K562 (cell line): Measurements from ENCODE around the gene ASMTL. TPM values are rescaled to one million over a fixed set of nuclear protein-coding genes. Genes with fewer than 3 reads are reported as not detected.

Experiments
- KHSRP ChIP-seq: fragments of 450-650 bp; IDR thresholded peaks from 2 replicates; pipeline ENCODE4 v1.6.1; 2017
- MAFF ChIP-seq: IDR thresholded peaks from 2 replicates; pipeline ENCODE4 v1.6.1; 2012; ENCODE audit warnings: low read length, improper control_type of control experiment
- MAFK ChIP-seq: IDR thresholded peaks from 2 replicates; pipeline ENCODE4 v1.6.1; 2011; ENCODE audit warnings: low read length, improper control_type of control experiment
- MYBL2 ChIP-seq, 2 experiments: fragments of 450-650 bp in 1 of 2; sonication (generic) in 1 of 2; formaldehyde crosslinking in 1 of 2; IDR thresholded peaks; 2 replicates each; pipeline versions ENCODE4 v1.6.1 to v1.8.1; 2017 to 2022; ENCODE audit warnings: borderline replicate concordance in 1 of 2, inconsistent platforms in 1 of 2, low read depth in 1 of 2, mild to moderate bottlenecking in 1 of 2, missing genetic modification reagents in 1 of 2, moderate library complexity in 1 of 2
- MYC ChIP-seq, 2 experiments: fragments of 250-450 bp in 1 of 2; sonication (Bioruptor Pico) in 1 of 2; IDR thresholded peaks; 2 replicates each; pipeline versions ENCODE4 v1.5.1 to v1.6.1; 2012 to 2021; ENCODE audit warnings: low read depth in 2 of 2, borderline replicate concordance in 1 of 2, improper control_type of control experiment in 1 of 2, low read length in 1 of 2, mild to moderate bottlenecking in 1 of 2, moderate library complexity in 1 of 2
- NCOA2 ChIP-seq, 2 experiments: fragments of 450-650 bp; IDR thresholded peaks; 2 replicates each; pipeline ENCODE4 v1.6.1; 2018; ENCODE audit warnings: mild to moderate bottlenecking in 2 of 2, moderate library complexity in 1 of 2; ENCODE audit not compliant: partially characterized antibody in 2 of 2
- NELFE ChIP-seq: IDR thresholded peaks from 2 replicates; pipeline ENCODE4 v1.6.1; 2011; ENCODE audit warnings: mild to moderate bottlenecking; ENCODE audit not compliant: insufficient read depth, insufficient read length
- NUFIP1 ChIP-seq: fragments of 450-650 bp; IDR thresholded peaks from 2 replicates; pipeline ENCODE4 v1.6.1; 2018; ENCODE audit not compliant: partially characterized antibody
- SIN3B ChIP-seq: fragments of 450-650 bp; IDR thresholded peaks from 2 replicates; pipeline ENCODE4 v1.6.1; 2017; ENCODE audit warnings: low read depth, mild to moderate bottlenecking, moderate library complexity
- TAF15 ChIP-seq: fragments of 200-400 bp; formaldehyde crosslinking; IDR thresholded peaks from 2 replicates; pipeline ENCODE4 v1.6.1; 2017; ENCODE audit warnings: mild to moderate bottlenecking, low read depth, low read length, moderate library complexity
- ZBTB1 ChIP-seq: sonication (generic); formaldehyde crosslinking; IDR thresholded peaks from 2 replicates; pipeline ENCODE4 v1.8.1; 2023; ENCODE audit warnings: missing genetic modification reagents, low read depth, mild to moderate bottlenecking, borderline replicate concordance
- ZBTB7A ChIP-seq: IDR thresholded peaks from 2 replicates; pipeline ENCODE4 v1.6.1; 2011; ENCODE audit warnings: low read depth, mild to moderate bottlenecking, low read length, moderate library complexity, borderline replicate concordance; ENCODE audit not compliant: control insufficient read depth
- ZNF41 ChIP-seq: fragments of 250-450 bp; sonication (Bioruptor Pico); conservative IDR thresholded peaks from 2 replicates; pipeline ENCODE4 v1.4.0; 2020; ENCODE audit warnings: mild to moderate bottlenecking
- polyA plus RNA-seq, 8 experiments: library from polyadenylated mRNA; depleted of rRNA in 4 of 8; stranded (reverse) in 5 of 8; unstranded in 3 of 8; fragments of >200 nt; fragmentation: Nextera tagmentation in 2 of 8; fragmentation: Illumina TruSeq in 1 of 8; extraction: Ambion mirVana in 2 of 8; extraction: Trizol in 1 of 8; gene quantifications; 2 replicates each; pipeline versions ENCODE4 v1.2.1 to v1.2.3, GENCODE V29; 2011 to 2014; ENCODE audit warnings: inconsistent platforms in 1 of 8, missing spikeins in 1 of 8
- total RNA-seq, 7 experiments: library from RNA; depleted of rRNA in 6 of 7; stranded (reverse); fragments of >200 nt in 6 of 7; fragmentation: Illumina TruSeq in 2 of 7; extraction: Trizol in 2 of 7; gene quantifications; 2 replicates each; pipeline versions ENCODE4 v1.2.1 to v1.2.3, GENCODE V29; 2011 to 2021; ENCODE audit warnings: low replicate concordance in 1 of 7
- TF ChIP-seq, protein P1 (sequence below): fragments of 450-650 bp; IDR thresholded peaks from 2 replicates; pipeline ENCODE4 v1.6.1; 2014; ENCODE audit warnings: low read depth, mild to moderate bottlenecking, moderate library complexity, borderline replicate concordance
- TF ChIP-seq, protein P2 (sequence below): sonication (generic); formaldehyde crosslinking; IDR thresholded peaks from 2 replicates; pipeline ENCODE4 v1.8.0; 2022; ENCODE audit warnings: missing genetic modification reagents, mild to moderate bottlenecking, borderline replicate concordance
- TF ChIP-seq, protein P3 (sequence below): fragments of 450-650 bp; conservative IDR thresholded peaks from 2 replicates; pipeline ENCODE4 v1.6.1; 2016; ENCODE audit warnings: missing genetic modification characterization, low read depth, mild to moderate bottlenecking, missing compliant biosample characterization, moderate library complexity
- TF ChIP-seq, protein P4 (sequence below): fragments of 450-650 bp; IDR thresholded peaks from 2 replicates; pipeline ENCODE4 v1.6.1; 2016
- TF ChIP-seq, protein P5 (sequence below): fragments of 250-450 bp; sonication (Bioruptor Pico); IDR thresholded peaks from 2 replicates; pipeline ENCODE4 v1.4.0; 2020; ENCODE audit warnings: mild to moderate bottlenecking, moderate library complexity, borderline replicate concordance

ASMTL gene
- total and polyA plus RNA-seq, 9 of the 15 experiments (the other 6 are each of a cell fraction or from before 2014, with no cell fraction given): 0.56 to 20.6 (median 7.6) TPM

DNA sequence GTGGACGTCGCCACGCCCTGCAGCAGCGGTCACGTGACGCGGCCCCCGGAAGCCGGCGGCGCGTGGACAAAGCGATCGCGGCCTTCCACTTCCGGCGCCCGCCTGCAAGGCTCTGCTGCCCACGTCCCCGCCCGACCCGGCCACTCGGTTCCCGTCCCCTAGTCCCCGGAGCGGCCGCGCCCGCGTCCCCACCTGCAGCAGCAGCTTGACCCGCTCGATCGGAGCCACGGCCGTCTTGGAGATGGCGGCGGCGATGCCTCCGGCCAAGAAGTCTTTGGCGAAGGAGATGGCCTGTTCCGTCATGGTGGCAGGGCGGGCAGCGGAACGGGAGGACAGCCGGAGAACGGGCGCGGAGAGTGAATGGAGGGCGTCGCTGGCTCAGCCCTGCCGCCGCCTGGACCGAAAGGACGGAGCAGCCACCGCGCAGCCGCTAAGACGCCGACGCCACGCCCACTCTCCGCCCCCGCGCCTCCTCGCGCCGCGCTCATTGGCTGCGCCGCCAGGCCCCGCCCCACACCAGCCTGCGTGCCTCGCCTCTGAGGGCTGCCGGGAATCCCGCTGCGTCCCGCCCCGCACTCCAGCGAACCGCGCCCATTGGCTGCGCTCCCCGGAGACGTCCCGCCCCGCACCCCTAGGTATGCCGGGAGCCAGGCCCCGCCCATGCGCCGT is 60.9 kb downstream of the ASMTL start, which contains the start of gene SLC25A6 (continued):
- TF ChIP-seq MAFK (no peak), ZNF41 (CRISPR knock-in tag) (no peak), NELFE (no peak), ZBTB1 (CRISPR knock-in tag) (no peak), ZBTB7A (no peak), MYC (IDR thresholded peaks at IDR 0.05; ENCODE audit: low read depth, low read length) (peak; percentile 91), MYC (CRISPR knock-in tag; IDR thresholded peaks at IDR 0.05; ENCODE audit: borderline replicate concordance, low read depth) (peak; percentile 51; the same call in 1 of the 2 replicates), KHSRP (no peak), SIN3B (peak; percentile 80; the same call in 1 of the 2 replicates), TAF15 (no peak), NUFIP1 (no peak), MAFF (no peak), MYBL2 (IDR thresholded peaks at IDR 0.05; ENCODE audit: low read depth) (no peak), MYBL2 (CRISPR knock-in tag; IDR thresholded peaks at IDR 0.05; ENCODE audit: borderline replicate concordance) (no peak), NCOA2 (IDR thresholded peaks at IDR 0.05; ENCODE audit: partially characterized antibody in 2 of 2) (no peak)
- TF ChIP-seq, protein P1, sequence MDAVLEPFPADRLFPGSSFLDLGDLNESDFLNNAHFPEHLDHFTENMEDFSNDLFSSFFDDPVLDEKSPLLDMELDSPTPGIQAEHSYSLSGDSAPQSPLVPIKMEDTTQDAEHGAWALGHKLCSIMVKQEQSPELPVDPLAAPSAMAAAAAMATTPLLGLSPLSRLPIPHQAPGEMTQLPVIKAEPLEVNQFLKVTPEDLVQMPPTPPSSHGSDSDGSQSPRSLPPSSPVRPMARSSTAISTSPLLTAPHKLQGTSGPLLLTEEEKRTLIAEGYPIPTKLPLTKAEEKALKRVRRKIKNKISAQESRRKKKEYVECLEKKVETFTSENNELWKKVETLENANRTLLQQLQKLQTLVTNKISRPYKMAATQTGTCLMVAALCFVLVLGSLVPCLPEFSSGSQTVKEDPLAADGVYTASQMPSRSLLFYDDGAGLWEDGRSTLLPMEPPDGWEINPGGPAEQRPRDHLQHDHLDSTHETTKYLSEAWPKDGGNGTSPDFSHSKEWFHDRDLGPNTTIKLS: no peak
- TF ChIP-seq, protein P2, sequence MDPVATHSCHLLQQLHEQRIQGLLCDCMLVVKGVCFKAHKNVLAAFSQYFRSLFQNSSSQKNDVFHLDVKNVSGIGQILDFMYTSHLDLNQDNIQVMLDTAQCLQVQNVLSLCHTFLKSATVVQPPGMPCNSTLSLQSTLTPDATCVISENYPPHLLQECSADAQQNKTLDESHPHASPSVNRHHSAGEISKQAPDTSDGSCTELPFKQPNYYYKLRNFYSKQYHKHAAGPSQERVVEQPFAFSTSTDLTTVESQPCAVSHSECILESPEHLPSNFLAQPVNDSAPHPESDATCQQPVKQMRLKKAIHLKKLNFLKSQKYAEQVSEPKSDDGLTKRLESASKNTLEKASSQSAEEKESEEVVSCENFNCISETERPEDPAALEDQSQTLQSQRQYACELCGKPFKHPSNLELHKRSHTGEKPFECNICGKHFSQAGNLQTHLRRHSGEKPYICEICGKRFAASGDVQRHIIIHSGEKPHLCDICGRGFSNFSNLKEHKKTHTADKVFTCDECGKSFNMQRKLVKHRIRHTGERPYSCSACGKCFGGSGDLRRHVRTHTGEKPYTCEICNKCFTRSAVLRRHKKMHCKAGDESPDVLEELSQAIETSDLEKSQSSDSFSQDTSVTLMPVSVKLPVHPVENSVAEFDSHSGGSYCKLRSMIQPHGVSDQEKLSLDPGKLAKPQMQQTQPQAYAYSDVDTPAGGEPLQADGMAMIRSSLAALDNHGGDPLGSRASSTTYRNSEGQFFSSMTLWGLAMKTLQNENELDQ (CRISPR knock-in tag): no peak
- TF ChIP-seq, protein P3, sequence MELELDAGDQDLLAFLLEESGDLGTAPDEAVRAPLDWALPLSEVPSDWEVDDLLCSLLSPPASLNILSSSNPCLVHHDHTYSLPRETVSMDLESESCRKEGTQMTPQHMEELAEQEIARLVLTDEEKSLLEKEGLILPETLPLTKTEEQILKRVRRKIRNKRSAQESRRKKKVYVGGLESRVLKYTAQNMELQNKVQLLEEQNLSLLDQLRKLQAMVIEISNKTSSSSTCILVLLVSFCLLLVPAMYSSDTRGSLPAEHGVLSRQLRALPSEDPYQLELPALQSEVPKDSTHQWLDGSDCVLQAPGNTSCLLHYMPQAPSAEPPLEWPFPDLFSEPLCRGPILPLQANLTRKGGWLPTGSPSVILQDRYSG (tag): no peak
- TF ChIP-seq, protein P4, sequence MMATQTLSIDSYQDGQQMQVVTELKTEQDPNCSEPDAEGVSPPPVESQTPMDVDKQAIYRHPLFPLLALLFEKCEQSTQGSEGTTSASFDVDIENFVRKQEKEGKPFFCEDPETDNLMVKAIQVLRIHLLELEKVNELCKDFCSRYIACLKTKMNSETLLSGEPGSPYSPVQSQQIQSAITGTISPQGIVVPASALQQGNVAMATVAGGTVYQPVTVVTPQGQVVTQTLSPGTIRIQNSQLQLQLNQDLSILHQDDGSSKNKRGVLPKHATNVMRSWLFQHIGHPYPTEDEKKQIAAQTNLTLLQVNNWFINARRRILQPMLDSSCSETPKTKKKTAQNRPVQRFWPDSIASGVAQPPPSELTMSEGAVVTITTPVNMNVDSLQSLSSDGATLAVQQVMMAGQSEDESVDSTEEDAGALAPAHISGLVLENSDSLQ: no peak
- TF ChIP-seq, protein P5, sequence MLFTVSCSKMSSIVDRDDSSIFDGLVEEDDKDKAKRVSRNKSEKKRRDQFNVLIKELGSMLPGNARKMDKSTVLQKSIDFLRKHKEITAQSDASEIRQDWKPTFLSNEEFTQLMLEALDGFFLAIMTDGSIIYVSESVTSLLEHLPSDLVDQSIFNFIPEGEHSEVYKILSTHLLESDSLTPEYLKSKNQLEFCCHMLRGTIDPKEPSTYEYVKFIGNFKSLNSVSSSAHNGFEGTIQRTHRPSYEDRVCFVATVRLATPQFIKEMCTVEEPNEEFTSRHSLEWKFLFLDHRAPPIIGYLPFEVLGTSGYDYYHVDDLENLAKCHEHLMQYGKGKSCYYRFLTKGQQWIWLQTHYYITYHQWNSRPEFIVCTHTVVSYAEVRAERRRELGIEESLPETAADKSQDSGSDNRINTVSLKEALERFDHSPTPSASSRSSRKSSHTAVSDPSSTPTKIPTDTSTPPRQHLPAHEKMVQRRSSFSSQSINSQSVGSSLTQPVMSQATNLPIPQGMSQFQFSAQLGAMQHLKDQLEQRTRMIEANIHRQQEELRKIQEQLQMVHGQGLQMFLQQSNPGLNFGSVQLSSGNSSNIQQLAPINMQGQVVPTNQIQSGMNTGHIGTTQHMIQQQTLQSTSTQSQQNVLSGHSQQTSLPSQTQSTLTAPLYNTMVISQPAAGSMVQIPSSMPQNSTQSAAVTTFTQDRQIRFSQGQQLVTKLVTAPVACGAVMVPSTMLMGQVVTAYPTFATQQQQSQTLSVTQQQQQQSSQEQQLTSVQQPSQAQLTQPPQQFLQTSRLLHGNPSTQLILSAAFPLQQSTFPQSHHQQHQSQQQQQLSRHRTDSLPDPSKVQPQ: no peak
